HG02981 (cell line): ENCODE results near the gene CMYA5.
"Not testable (repeated sequence)": the region's sequence is repeated elsewhere in the genome, so short reads cannot be mapped to it uniquely, and the experiment has no call there.

Experiments
- ATAC-seq: cut with Tn5 transposase; IDR thresholded peaks from one replicate; pipeline ENCODE4 v1.9.1; 2021; ENCODE audit warnings: mild to moderate bottlenecking, moderate library complexity; ENCODE audit not compliant: unreplicated experiment

Gene CMYA5

GRCh38 chr5:79746642-79747569 lies 57.3 kb downstream of the CMYA5 start:
- ATAC-seq: no peak

GRCh38 chr5:79750611-79751510 lies 61.2 kb downstream of the CMYA5 start:
- no peak for ATAC-seq

- ATAC-seq: no peak
Observed at GRCh38 chr5:79753092-79753491, 63.5 kb downstream of the CMYA5 start.

GRCh38 chr5:79753877-79754645 lies 64.4 kb downstream of the CMYA5 start:
- no peak for ATAC-seq

- no peak for ATAC-seq
Observed at GRCh38 chr5:79754865-79755555, 65.4 kb downstream of the CMYA5 start.

GRCh38 chr5:79756076-79756475 lies 66.4 kb downstream of the CMYA5 start:
- ATAC-seq: no peak

GRCh38 chr5:79759436-79759835 lies 69.8 kb downstream of the CMYA5 start:
- no peak for ATAC-seq

- no peak for ATAC-seq
Observed at GRCh38 chr5:79759848-79760247, 70.2 kb downstream of the CMYA5 start.

GRCh38 chr5:79762929-79763328 lies 73.3 kb downstream of the CMYA5 start:
- no peak for ATAC-seq

- ATAC-seq: not testable (repeated sequence)
Observed at GRCh38 chr5:79764147-79764546, 74.5 kb downstream of the CMYA5 start.

GRCh38 chr5:79771387-79771786 lies 81.8 kb downstream of the CMYA5 start:
- ATAC-seq: no peak

- ATAC-seq: no peak
Observed at GRCh38 chr5:79772651-79773050, 83.0 kb downstream of the CMYA5 start.

- no peak for ATAC-seq
Observed at GRCh38 chr5:79773612-79774011, 84.0 kb downstream of the CMYA5 start.

GRCh38 chr5:79774171-79774854 lies 84.7 kb downstream of the CMYA5 start:
- ATAC-seq: no peak

GRCh38 chr5:79774855-79775237 lies 85.2 kb downstream of the CMYA5 start:
- ATAC-seq: no peak

GRCh38 chr5:79784741-79785140 lies 95.1 kb downstream of the CMYA5 start:
- not testable (repeated sequence) for ATAC-seq

GRCh38 chr5:79785983-79786382 lies 96.3 kb downstream of the CMYA5 start:
- no peak for ATAC-seq

- ATAC-seq: no peak
Observed at GRCh38 chr5:79787448-79787847, 97.8 kb downstream of the CMYA5 start.

- ATAC-seq: no peak
Observed at GRCh38 chr5:79791843-79792242, 102.2 kb downstream of the CMYA5 start.

GRCh38 chr5:79792463-79792862 lies 102.8 kb downstream of the CMYA5 start:
- no peak for ATAC-seq
